HG03575 (cell line): ENCODE measurements around the gene ALDH16A1.

Experiments
- ATAC-seq: cut with Tn5 transposase; IDR thresholded peaks from one replicate; pipeline ENCODE4 v1.9.1; 2021; ENCODE audit not compliant: unreplicated experiment, insufficient number of reproducible peaks, low FRiP score; ENCODE audit errors: extremely low read depth

The ALDH16A1 gene

DNA sequence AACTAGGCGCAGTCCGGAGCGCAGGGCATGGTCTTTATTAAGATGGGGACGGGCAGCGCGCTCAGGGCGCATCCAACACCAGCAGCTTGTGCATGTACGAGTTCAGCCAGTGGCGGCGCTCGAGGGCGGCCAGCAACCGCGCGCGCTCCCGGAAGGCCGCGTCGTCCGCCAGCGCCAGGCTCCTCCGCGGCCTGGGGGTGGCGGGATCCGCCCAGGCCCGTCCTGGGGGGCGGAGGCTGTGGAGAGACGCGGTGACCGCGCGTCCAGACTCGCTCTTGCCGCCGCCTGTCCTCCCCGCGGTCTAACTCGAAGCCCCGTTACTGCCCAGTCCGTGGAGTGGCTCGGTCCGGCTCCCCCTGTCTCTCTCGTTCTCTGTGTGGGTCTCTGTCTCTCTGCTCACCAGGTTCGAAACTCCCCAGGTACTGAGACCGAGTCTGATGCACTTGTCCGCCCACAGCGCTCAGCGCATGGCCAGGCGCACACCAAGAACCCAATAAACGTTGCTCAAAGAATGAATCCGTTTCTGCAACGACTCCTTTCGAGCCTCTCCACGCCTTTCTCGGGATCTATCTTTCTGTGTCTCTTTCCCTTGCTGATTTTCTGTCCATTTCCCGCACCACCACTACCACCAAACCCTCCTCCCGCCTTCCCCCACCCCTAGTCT lies 30.5 kb upstream of the ALDH16A1 start:
- no peak for ATAC-seq

DNA sequence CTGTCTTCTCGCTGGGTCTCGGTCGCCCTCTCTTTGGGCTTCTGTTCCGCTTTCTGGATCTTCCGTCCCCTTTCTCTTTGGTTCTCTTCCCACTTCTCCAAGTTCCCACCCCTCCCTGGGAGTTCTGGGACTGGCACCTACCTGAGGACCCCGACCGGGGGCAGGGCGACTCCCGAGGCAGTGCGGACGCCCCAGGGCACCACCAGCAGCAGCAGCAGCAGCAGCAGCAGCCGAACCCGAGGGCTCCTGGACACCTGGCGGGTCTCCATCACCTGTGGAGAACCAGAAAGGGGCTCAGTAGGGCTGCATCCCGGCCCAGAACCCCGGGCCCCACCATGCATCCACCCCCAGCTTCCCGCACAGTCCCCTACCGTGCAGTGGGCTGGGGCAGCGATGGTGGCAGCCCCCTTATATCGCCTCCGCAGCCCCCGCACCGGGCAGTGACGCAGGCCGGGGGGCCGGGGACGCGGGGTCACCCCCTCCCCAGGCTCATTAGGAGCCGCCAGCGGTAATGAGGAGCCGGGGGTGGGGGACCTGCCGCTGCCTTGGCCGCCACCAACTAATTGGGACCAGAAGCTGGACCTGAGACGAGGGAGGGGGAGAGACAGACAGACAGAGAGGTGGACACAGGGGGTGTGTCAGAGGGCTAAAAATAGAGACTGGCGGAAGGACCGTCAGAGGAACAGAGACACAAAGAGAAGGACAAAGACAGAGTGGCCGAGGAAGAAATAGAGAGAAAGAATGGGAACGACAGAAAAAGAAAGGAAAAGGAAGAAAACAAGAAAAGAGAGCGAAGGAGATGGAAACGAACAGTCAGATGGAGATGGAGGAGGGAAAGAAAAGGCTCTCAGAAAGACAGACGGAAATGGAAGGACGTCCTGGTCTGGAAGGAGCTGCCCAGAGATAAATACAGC lies 29.7 kb upstream of the ALDH16A1 start, which contains the start of gene PTH2:
PTH2 (minus strand) TSS at position 371 of the 914 bp plus-strand sequence; CDS start at position 269, 102 bp downstream.
- ATAC-seq, result no peak

DNA sequence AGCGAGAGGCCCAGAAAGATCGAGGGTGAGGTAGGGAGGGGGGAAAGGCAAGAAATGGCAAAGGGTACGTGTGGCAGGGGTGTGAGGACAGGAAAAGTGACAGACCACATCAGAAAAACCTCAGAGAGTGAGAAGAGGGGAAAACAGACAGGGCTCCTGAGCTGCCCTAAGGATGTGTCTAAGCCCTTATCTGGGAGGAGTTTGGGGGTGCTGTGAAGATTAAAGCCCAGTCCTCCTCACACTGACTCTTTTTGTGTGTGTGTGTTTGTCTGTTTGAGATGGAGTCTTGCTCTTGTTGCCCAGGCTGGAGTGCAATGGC lies 29.1 kb upstream of the ALDH16A1 start:
- no peak for ATAC-seq

DNA sequence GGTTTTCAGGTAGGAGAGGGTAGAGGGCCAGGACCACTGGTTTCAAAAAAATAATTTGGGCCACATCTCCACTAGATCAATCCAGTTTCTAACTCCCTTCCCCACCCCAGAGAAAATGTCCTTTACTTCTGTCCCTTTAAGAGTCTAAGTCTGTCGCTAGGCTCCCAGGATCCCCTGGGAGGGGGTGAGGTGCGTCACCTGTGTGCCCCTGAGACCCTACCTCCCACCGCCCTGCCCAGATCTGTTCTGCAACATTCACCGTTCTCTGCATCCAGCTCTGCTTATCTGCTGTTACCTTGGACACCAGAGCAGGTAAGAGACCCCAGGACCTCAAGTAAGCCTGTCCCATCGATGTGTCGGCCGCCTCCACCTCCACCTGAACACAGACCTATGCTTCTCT lies 27.8 kb upstream of the ALDH16A1 start, which contains the start of gene GFY:
GFY (plus strand) TSS at position 211 of the 400 bp plus-strand sequence. CDS start 1,043 bp downstream, outside the sequence.
- ATAC-seq, result no peak

DNA sequence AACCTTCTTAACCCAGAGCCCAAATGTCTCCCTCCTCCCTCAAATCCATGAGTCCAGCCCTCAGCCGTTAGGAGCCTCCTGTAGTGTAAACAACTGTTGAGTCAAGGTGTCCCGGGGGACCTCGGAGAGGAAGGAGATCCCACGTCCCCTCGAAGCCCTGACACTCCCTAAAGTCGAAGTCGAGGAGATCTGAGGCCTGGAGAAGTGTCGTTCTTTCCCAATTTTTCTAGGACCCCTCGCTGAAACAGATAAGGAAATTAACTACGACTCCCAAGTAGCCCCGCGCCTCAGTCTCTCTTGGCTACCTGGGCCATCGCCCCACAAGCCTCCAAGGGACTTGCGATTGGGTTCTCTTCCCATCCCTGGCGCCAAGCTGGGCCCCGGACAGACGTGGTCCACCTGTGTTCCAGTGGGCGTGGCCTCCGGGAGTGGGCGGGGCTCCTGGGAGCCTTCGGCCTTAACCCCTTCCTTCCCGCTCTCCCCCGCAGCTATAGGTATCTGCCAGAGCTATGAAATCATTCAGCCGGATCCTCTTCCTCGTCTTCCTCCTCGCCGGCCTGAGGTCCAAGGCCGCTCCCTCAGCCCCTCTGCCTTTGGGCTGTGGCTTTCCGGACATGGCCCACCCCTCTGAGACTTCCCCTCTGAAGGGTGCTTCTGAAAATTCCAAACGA lies 27.0 kb upstream of the ALDH16A1 start:
- ATAC-seq, result no peak

DNA sequence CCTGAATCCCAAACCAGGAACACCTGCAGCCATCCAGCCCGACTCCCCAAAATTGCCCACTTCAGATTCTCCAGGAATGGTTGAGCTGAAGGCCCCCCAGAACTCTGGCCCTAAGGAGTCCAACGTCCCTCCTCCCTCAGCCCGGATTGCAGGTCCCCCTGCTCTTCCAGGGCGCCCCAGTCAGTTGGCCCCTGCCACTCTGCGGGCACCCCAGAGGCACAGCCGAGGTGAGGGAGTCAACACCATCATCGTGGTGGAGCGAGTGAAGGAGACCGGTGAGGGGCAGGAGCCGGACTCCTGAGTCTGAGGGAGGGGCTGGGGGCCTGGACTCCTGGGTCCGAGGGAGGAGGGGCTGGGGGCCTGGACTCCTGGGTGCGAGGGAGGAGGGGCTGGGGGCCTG lies 25.7 kb upstream of the ALDH16A1 start:
- ATAC-seq, result no peak

DNA sequence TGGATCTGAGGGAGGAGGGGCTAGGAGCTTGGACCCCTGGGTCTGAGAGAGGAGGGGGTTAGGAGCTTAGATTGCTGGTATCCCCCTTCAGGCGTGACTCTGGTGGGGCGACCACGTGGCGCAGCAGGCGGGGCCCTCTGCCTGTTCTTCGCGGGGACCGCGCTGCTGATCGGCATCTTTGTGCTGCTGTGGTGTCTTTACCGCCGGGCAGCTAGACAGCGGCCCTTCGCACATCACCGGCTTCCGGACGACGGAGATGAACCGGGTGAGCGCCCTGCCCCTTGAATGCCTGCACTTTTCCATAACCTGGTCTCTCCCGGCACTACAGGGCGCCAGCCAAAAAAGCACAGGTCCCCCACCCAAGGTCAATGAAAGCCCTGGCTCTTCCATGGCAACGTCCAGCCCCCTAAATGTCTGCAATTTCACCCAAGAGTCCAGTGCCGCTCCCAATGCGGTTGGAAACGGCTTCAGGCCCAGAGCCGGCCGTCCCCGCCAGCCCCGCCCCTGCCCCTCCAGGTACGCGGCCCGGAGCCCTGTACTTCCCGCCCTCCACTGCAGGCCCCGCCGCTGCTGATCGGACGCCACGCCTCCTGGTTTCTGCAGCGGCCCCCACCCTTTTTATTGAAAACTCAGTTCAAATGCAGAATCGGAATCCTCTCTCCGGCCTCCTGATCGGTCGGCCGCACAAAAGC lies 25.0 kb upstream of the ALDH16A1 start:
- ATAC-seq, result no peak

DNA sequence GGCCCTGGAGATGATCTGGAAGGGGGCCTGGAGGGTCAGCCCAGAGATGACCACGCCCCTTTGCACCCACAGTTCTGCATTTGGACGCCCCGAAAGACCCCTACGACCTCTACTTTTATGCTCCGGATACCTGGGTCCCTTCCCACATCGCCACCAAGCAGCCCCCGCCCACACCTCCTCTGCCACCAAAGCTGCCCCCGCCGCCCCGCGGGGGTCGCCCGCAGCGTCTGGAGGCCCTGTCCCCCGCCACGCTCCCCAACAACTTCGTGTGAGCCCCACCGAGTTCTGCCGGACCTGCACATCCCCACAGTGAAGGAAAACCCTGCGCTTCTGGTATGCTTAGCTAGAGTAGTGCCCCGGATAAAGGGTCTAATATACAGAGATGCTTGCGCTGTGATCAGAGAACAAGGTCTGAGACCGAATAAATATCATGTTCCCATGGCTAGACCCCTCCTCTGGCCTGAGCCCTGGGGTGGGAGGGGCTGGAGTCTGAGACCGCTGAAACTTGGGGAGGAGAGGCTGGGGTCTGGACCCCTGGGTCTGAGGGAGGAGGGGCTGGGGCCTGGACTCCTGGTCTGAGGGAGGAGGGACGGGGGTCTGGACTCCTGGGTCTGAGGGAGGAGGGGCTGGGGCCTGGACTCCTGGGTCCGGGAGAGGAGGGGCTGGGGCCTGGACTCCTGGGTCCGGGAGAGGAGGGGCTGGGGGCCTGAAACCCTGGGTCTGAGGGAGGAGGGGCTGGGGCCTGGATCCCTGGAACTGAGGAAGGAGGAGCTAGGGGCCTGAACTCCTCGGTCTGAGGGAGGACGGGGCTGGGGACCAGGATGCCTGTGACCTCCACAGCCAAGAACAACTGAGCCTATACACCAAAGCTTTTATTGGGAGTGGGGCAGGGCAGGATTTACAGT lies 24.2 kb upstream of the ALDH16A1 start:
- ATAC-seq, result no peak

DNA sequence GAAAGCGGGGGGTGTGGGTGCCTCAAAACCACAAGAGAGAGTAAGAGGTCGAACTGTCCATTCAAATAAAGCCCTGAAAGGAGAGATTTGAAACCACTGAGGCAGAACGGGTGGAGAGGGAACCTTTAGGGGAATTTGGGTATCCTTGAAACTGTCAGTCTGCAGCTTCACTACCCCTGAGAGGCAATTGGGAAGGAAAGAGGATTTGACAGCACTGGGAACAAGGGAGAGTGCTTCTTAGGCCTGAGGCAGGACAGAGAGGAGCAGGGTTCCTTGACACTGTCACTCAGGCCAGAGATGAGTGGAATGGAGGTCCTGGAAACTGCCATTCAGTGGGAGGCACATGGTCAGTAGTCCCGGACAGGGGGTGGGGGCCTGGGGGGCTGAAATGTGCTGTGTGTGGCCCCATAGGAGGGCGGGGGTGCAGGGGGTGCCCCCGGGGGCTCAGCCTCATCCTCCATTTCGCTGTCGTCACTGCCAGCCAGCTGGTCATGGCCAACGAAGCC lies 22.8 kb upstream of the ALDH16A1 start:
- no peak for ATAC-seq

DNA sequence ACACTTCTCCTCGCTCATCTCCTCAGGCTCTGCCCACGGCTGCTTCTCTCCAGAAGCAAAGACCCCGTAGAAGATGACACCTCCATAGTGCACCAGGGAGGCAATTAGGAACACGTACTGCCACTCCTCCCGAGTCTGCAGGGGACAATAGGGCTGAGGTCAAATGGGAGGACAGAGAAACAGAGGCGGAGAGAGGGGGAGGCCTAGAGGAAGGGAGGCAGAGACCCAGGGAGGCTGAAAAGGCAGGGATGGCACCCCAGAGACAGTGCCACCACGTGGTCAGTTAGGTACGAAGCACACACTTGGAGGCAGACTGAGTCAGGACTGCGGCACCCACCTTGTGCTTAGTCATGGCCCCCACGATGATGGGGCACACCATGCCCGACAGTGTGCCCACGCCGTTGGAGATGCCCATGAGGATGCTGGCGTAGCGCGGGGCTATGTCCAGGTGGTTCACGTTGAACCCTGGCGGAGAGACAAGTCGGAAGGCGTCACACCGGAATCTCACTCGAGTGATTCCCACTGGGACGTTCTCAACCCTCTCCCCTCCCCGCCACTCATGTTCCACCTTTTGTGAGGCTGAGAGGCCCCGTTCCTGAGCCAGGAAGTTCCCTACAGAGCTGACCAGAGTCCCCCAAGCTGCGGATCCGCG lies 22.2 kb upstream of the ALDH16A1 start:
- no peak for ATAC-seq

DNA sequence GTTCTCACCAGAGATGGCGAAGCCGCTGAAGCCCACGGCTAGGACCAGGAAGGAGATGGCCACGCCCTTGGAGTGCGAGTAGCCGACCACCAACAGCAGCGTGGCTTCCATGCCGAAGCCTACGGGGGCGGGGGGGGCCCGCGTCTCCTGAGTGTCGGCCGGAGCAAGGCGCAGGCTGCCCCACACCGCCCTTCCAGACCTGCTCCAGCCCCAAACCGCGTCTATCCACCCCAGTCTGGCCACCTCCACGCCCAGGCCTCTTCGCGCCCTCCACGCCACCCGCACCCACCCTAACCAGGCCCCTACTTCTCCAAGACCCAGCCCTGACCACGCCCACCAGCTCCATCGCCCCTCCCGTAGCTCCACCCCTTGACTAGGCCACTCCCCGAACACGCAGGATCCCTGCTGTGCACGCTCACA lies 21.7 kb upstream of the ALDH16A1 start:
- ATAC-seq, result no peak

DNA sequence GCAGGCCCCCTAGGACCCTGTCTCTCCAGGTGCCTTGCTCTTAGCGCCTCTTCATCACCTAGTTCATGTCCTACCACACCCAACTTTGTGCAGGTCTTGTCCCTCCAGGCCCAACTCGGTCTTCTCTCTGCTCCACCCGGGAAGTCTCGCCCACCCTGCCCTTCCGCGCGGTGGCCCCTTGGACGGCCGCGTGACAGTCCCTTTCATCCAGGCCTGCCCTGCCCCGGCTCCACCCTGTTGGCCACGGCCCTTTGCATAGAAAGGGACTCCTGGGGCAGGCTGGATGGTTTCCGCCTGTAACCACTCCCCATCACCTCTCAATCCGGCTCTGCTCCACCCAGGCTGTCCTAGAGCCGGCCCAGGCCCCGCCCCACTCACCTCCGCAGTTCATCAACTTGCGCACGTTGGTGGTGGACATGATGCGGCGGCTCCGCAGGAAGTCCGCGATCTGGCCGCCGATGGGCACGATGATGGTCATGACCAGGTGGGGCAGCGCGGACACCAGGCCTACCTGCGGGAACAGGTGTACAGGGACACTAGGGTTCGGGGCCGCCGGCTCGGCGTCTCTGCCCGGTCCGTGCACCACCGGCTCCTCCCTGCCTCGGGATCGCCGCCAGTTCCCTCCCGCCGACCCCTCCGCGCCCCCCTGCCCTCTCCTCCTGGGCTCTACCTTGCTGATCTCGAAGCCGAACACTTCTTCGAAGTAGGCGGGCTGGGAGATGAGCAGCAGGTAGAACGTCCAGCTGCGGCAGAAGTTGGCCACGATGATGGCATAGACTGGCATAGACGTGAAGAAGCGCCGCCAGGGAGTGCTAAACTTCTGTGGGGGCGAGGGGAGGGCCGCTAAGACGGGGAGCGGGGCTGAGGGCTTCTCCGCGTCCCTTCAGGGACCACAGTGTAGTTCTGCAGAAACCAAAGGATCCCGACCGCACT lies 20.6 kb upstream of the ALDH16A1 start:
- no peak for ATAC-seq

DNA sequence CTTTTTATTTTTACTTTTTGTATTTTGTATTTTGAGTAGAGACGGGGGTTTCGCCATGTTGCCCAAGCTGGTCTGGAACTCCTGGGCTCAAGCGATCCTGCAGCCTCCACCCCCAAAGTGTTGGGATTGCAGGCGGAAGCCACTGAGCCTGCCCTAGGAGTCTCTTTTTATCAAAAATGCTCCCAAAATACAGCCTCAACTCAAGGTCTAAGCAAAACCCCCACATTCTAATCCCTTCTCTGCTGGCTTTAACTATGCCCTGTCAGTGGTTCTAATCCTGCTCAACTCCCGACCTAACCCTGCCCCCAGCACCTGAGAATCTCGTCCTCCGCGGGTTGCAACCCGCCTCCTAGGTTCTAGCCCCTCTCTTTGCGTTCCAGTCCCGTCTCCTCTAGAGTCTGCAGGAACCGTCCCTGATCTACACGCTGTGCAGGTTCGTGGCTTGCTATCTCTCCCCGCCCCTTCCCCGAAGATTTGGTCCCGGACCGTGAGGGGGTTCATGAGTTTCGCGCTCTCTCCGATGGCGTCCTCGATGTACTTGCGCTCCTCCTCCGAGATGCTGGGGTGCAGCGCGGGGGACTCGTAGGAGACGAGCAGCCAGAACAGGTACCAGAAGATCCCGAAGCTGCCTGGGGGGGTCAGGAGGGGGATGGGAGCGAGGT lies 19.7 kb upstream of the ALDH16A1 start:
- no peak for ATAC-seq

DNA sequence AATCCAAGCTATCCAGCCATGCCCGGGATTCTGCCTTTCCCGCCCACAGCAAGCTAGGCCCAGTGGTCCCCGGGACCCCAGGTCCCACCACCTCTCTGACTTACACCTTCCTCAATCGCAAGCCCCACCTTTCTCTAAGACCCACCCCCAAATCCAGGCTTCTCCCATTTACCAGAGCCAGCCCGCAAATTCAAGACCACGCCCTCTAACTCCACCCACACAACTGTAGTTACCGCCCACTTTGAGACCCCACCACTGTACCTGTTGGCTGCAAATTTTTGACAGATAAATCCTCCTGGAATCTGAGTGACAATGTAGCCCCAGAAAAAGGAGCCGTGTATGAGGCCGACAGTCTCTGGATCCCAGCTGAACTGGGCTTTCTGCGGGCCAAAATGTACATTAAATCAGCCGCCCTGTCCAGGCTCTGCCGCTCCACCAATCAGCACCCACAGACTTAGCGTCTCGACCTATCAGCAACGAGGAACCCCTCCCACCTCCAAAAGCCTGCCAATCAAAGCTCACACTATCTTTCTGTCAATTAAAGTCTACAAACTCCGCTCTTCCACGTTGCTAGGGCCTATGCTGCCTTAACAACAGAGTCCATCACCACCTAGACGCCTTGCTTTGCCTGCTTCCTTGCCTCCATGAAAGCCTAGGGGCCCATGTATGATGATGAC lies 18.0 kb upstream of the ALDH16A1 start:
- ATAC-seq, result no peak

DNA sequence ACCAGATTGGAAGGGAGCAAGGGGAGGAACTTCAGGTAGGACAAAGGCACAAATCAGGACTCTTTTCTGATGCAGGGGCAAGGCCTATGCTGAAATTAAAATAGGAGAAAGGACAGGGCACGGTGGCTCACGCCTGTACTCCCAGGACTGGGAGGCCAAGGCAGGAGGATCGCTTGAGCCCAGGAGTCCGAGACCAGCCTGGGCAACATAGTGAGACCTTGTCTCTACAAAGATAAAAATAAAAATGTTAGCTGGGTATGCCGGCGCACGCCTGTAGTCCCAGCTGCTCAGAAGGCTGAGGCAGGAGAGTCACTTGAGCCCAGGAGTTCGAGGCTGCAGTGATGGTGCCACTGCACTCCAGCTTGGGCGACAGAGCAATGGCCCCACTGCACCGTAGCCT lies 17.4 kb upstream of the ALDH16A1 start:
- ATAC-seq, result no peak
